A673 (cell line): ENCODE measurements around the gene PARN. TPM values are rescaled to one million over a fixed set of nuclear protein-coding genes. Genes with fewer than 3 reads are reported as not detected.

Experiments
- BruUV-seq: library from RNA; stranded (reverse); fragments of 400-500 nt; replicated peaks from 2 replicates; lab custom pipeline; 2021; lab: Mats Ljungman, UMichigan
- CTCF ChIA-PET: fragments of 300-600 bp; sonication (Branson Sonifier 250); formaldehyde crosslinking; loops from one replicate; lab custom pipeline; 2022; ENCODE audit warnings: antibody characterized with exemption; lab: Charles Lee
- POLR2A ChIA-PET: fragments of 300-600 bp; sonication (Branson Sonifier 250); formaldehyde crosslinking; loops from one replicate; lab custom pipeline; 2022; ENCODE audit warnings: antibody characterized with exemption; ENCODE audit not compliant: low non-redundant PET; lab: Charles Lee
- DNase-seq: peaks from one replicate; pipeline ENCODE4 v3.0.0-alpha.2; 2015; ENCODE audit warnings: low spot score
- H3K27ac ChIP-seq: fragments of 200-600 bp; sonication (generic); 2 replicates; pipeline ENCODE4 v1.5.1; 2016; ENCODE audit warnings: mixed run types, low read depth, mild to moderate bottlenecking, mixed read lengths, antibody characterized with exemption, low read length; ENCODE audit not compliant: poor library complexity, severe bottlenecking
- H3K27me3 ChIP-seq: fragments of 200-600 bp; sonication (generic); replicated peaks from 2 replicates; pipeline ENCODE4 v1.6.1; 2017; ENCODE audit warnings: mixed run types, low read depth, mild to moderate bottlenecking, mixed read lengths, antibody characterized with exemption, low read length; ENCODE audit not compliant: insufficient read depth, poor library complexity
- H3K36me3 ChIP-seq: fragments of 200-600 bp; sonication (generic); 2 replicates; pipeline ENCODE4 v1.6.1; 2016; ENCODE audit warnings: mixed run types, mild to moderate bottlenecking, mixed read lengths, antibody characterized with exemption, low read length; ENCODE audit not compliant: insufficient read depth, poor library complexity, severe bottlenecking
- H3K4me1 ChIP-seq: fragments of 200-600 bp; sonication (generic); 2 replicates; pipeline ENCODE4 v1.6.1; 2017; ENCODE audit warnings: mixed run types, mild to moderate bottlenecking, mixed read lengths, antibody characterized with exemption, low read length; ENCODE audit not compliant: insufficient read depth, poor library complexity, severe bottlenecking
- H3K4me3 ChIP-seq: fragments of 200-600 bp; sonication (generic); 2 replicates; pipeline ENCODE4 v1.5.1; 2016; ENCODE audit warnings: low read depth, mixed run types, mild to moderate bottlenecking, mixed read lengths, low read length; ENCODE audit not compliant: poor library complexity, severe bottlenecking
- H3K9me3 ChIP-seq: fragments of 200-600 bp; sonication (generic); 2 replicates; pipeline ENCODE4 v1.6.1; 2016; ENCODE audit warnings: mixed run types, low read depth, mild to moderate bottlenecking, mixed read lengths, antibody characterized with exemption, low read length; ENCODE audit not compliant: poor library complexity, severe bottlenecking
- EZH2 ChIP-seq: fragments of 200-600 bp; sonication (generic); IDR thresholded peaks from 2 replicates; pipeline ENCODE4 v1.6.1; 2017; ENCODE audit warnings: borderline replicate concordance, low read depth, mild to moderate bottlenecking, mixed read lengths, antibody characterized with exemption, low read length; ENCODE audit not compliant: poor library complexity, severe bottlenecking
- intact Hi-C: fragments of 100-400 bp; cut with micrococcal nuclease; formaldehyde crosslinking; loops from one replicate; pipeline ENCODE4 v1.10.0; 2022; ENCODE audit not compliant: unreplicated experiment
- total RNA-seq: library from RNA; stranded (reverse); gene quantifications from 2 replicates; pipeline ENCODE4 v1.2.3, GENCODE V29; 2021

The PARN gene
- total RNA-seq, 1 experiment from 2014 or later: 37.5 TPM

GRCh38 chr16:14386115-14386514 is 243.9 kb downstream of the PARN start:
- CTCF ChIA-PET: no interaction called here
- Histone ChIP-seq H3K36me3 (no peaks in the 10 kb centered on the region), H3K4me3 (no peak overlapping the region), H3K4me1 (no peaks in the 10 kb centered on the region), H3K27ac (no peak overlapping the region), H3K27me3 (no peaks in the 10 kb centered on the region), H3K9me3 (no peaks in the 10 kb centered on the region)
- no peak for DNase-seq
- TF ChIP-seq EZH2: no peak
- intact Hi-C loops: no loop called here
- POLR2A ChIA-PET: no interaction called here
- no TSS peak for BruUV-seq

Other genes starting within 250 kb of the PARN start
- 58.5 and 60.1 TPM in 2 replicates for gene BFAR, start 2.7 kb upstream of the PARN start, total RNA-seq
- gene PLA2G10, start 64.0 kb upstream of the PARN start, total RNA-seq: not detected in 2 replicates
- gene NPIPA3, start 73.2 kb upstream of the PARN start, total RNA-seq: 6.7 and 8.2 TPM in 2 replicates
- 7.8 TPM in 2 replicates for gene NPIPA2, start 112.3 kb upstream of the PARN start, total RNA-seq
- 110 and 121 TPM in 2 replicates for gene NOMO1, start 203.5 kb upstream of the PARN start, total RNA-seq